B cell (primary cell): Measurements from ENCODE around the gene GDF2. TPM values are rescaled to one million over a fixed set of nuclear protein-coding genes. Genes with fewer than 3 reads are reported as not detected.

ENCODE experiments used
- ATAC-seq: fragments of 200-7000 bp; cut with Tn5 transposase; one replicate; pipeline ENCODE4 v1.10.0; 2021; ENCODE audit warnings: low read depth, mild to moderate bottlenecking, moderate number of reproducible peaks, moderate library complexity
- CTCF ChIA-PET: fragments of 350-600 bp; sonication (Branson Sonifier 250); formaldehyde crosslinking; loops from one replicate; lab custom pipeline; 2021; ENCODE audit warnings: antibody characterized with exemption, inconsistent platforms; lab: Charles Lee
- POLR2A ChIA-PET: fragments of 350-600 bp; sonication (Branson Sonifier 250); formaldehyde crosslinking; loops from one replicate; lab custom pipeline; 2021; ENCODE audit warnings: antibody characterized with exemption; lab: Charles Lee
- DNase-seq: peaks from one replicate; pipeline ENCODE4 v3.0.0; 2013
- H2AFZ ChIP-seq: 2 replicates; pipeline ENCODE4 v1.6.1; 2012; ENCODE audit warnings: mild to moderate bottlenecking, low read depth, low read length; ENCODE audit not compliant: insufficient read depth, poor library complexity, severe bottlenecking
- H3K27ac ChIP-seq, 2 donors: 1 replicate in 1 of 2; 2 replicates in 1 of 2; pipeline ENCODE4 v1.5.1; 2012 to 2013; ENCODE audit warnings: low read length in 2 of 2, mild to moderate bottlenecking in 2 of 2, moderate library complexity in 1 of 2
- H3K27me3 ChIP-seq, 4 experiments: fragments of 200-600 bp in 1 of 4; sonication (generic) in 1 of 4; replicated peaks in 1 of 4; 1 replicate in 2 of 4; 2 replicates in 2 of 4; pipeline versions ENCODE4 v1.6.1 to v1.7.0; 2013 to 2016; ENCODE audit warnings: low read length in 3 of 4, mild to moderate bottlenecking in 2 of 4, mixed read lengths in 1 of 4, moderate library complexity in 1 of 4; ENCODE audit not compliant: insufficient read depth in 4 of 4, control insufficient read depth in 3 of 4; ENCODE audit errors: control extremely low read depth in 1 of 4
- H3K36me3 ChIP-seq, 2 experiments: replicated peaks in 1 of 2; 1 replicate in 1 of 2; 2 replicates in 1 of 2; pipeline versions ENCODE4 v1.6.1 to v1.7.1; 2013; ENCODE audit warnings: low read length in 1 of 2; ENCODE audit not compliant: insufficient read depth in 2 of 2, control insufficient read depth in 1 of 2; ENCODE audit errors: control extremely low read depth in 1 of 2, extremely low read depth in 1 of 2
- H3K4me1 ChIP-seq, 2 donors: fragments of 200-600 bp in 1 of 2; sonication (generic) in 1 of 2; 1 replicate in 1 of 2; 2 replicates in 1 of 2; pipeline versions ENCODE4 v1.5.1 to v1.6.1; 2013 to 2017; ENCODE audit warnings: low read length in 2 of 2; ENCODE audit not compliant: control insufficient read depth in 2 of 2, insufficient read depth in 2 of 2
- H3K4me2 ChIP-seq: replicated peaks from 2 replicates; pipeline ENCODE3; 2012; ENCODE audit warnings: mild to moderate bottlenecking, low read depth, low read length; ENCODE audit not compliant: poor library complexity, severe bottlenecking
- H3K4me3 ChIP-seq, 5 experiments: fragments of 200-600 bp in 1 of 5; sonication (generic) in 1 of 5; 1 replicate in 3 of 5; 2 replicates in 2 of 5; pipeline versions ENCODE4 v1.5.1 to v1.7.0; 2011 to 2016; ENCODE audit warnings: low read length in 4 of 5, mild to moderate bottlenecking in 4 of 5, low read depth in 2 of 5, control low read depth in 1 of 5, moderate library complexity in 1 of 5; ENCODE audit not compliant: insufficient read depth in 1 of 5; ENCODE audit errors: control extremely low read depth in 1 of 5, extremely low read depth in 1 of 5
- H3K79me2 ChIP-seq: fragments of 200-600 bp; sonication (generic); one replicate; pipeline ENCODE4 v1.6.0; 2016; ENCODE audit warnings: low read length; ENCODE audit not compliant: control insufficient read depth, insufficient read depth
- H3K9ac ChIP-seq: fragments of 200-600 bp; sonication (generic); 2 replicates; pipeline ENCODE4 v1.6.1; 2017; ENCODE audit warnings: mild to moderate bottlenecking, low read length, moderate library complexity
- H3K9me3 ChIP-seq, 3 donors: one replicate each; pipeline versions ENCODE4 v1.6.1 to v1.7.1; 2013; ENCODE audit warnings: low read length in 2 of 3; ENCODE audit not compliant: control insufficient read depth in 2 of 3, insufficient read depth in 1 of 3; ENCODE audit errors: control extremely low read depth in 1 of 3
- H4K20me1 ChIP-seq: 2 replicates; pipeline ENCODE4 v1.6.0; 2012; ENCODE audit warnings: mild to moderate bottlenecking, low read length; ENCODE audit not compliant: insufficient read depth, control insufficient read depth, poor library complexity, severe bottlenecking
- H3K27ac Mint-ChIP-seq: one replicate; pipeline ENCODE4 v1.8.0; 2021; ENCODE audit warnings: mixed read lengths
- H3K27me3 Mint-ChIP-seq: one replicate; pipeline ENCODE4 v1.8.0; 2021; ENCODE audit warnings: mixed read lengths
- H3K4me1 Mint-ChIP-seq: one replicate; pipeline ENCODE4 v1.8.0; 2021; ENCODE audit warnings: mixed read lengths
- H3K4me3 Mint-ChIP-seq: one replicate; pipeline ENCODE4 v1.8.0; 2021; ENCODE audit warnings: mixed read lengths
- H3K9me3 Mint-ChIP-seq: one replicate; pipeline ENCODE4 v1.8.0; 2022; ENCODE audit warnings: mixed read lengths; ENCODE audit not compliant: insufficient read depth
- CTCF ChIP-seq: fragments of 200-600 bp; IDR thresholded peaks from one replicate; pipeline ENCODE4 v1.8.0; 2022; ENCODE audit warnings: antibody characterized with exemption, mild to moderate bottlenecking
- EZH2 ChIP-seq: IDR thresholded peaks from 2 replicates; pipeline ENCODE4 v1.6.1; 2012; ENCODE audit warnings: borderline replicate concordance, low read depth, mild to moderate bottlenecking, moderate library complexity, low read length; ENCODE audit not compliant: insufficient read depth, poor library complexity, severe bottlenecking
- WGBS: methylation state at CpG from one replicate; pipeline ENCODE4 v1.1.5; 2013; ENCODE audit warnings: missing lambda C conversion rate; ENCODE audit not compliant: insufficient coverage; 5-methylcytosine and 5-hydroxymethylcytosine counted together
- intact Hi-C: fragments of 100-400 bp; cut with micrococcal nuclease; formaldehyde crosslinking; loops from one replicate; pipeline ENCODE4 v1.10.0; 2022
- polyA plus RNA-seq: library from polyadenylated mRNA; depleted of rRNA; stranded (reverse); fragments of >200 nt; gene quantifications from 2 replicates; pipeline ENCODE4 v1.2.3, GENCODE V29; 2012
- total RNA-seq, 2 donors: library from RNA; stranded (reverse); fragments of 120-200 nt in 1 of 2; gene quantifications; 1 replicate in 1 of 2; 2 replicates in 1 of 2; pipeline versions ENCODE4 v1.2.3 to v1.2.4, GENCODE V29; 2013 to 2022

GDF2 gene
- total and polyA plus RNA-seq, 2 donors (not counting 1 experiment from before 2014, with no cell fraction given), result not detected

GRCh38 chr10:47294057-47294456 lies 28.2 kb upstream of the GDF2 start:
- H3K9me3 ChIP-seq, result no peaks in the 10 kb centered on the region
- H3K4me1 ChIP-seq, result no peaks in the 10 kb centered on the region
- H4K20me1 ChIP-seq, result no peaks in the 10 kb centered on the region
- H3K36me3 ChIP-seq, result no peaks in the 10 kb centered on the region
- ChIA-PET POLR2A (no interaction called here), CTCF (no interaction called here)
- peaks cover 0 to 7% (median 2%) of the 10 kb centered on the region in 4 experiments for H3K27me3 ChIP-seq
- H3K27ac ChIP-seq, result no peak overlapping the region
- no peaks in the 10 kb centered on the region for H3K79me2 ChIP-seq
- Mint-ChIP-seq H3K27me3 (peaks cover 30% of the 10 kb centered on the region), H3K4me1 (no peaks in the 10 kb centered on the region), H3K9me3 (no peaks in the 10 kb centered on the region), H3K4me3 (no peak overlapping the region), H3K27ac (no peak overlapping the region)
- no peak for TF ChIP-seq CTCF
- no peak for TF ChIP-seq EZH2
- no peak overlapping the region for H3K4me3 ChIP-seq
- H3K9ac ChIP-seq, result no peak overlapping the region
- WGBS, result 96% methylated on average over 6 of the region's 9 CpGs
- intact Hi-C loops, result no loop called here
- H2AFZ ChIP-seq, result no peak overlapping the region
- DNase-seq (no peak), ATAC-seq (no peak)
- no peak overlapping the region for H3K4me2 ChIP-seq

- Mint-ChIP-seq H3K27me3 (peaks cover 34% of the 10 kb centered on the region), H3K4me3 (no peak overlapping the region), H3K9me3 (no peaks in the 10 kb centered on the region), H3K4me1 (no peaks in the 10 kb centered on the region), H3K27ac (no peak overlapping the region)
- ChIA-PET POLR2A (no interaction called here), CTCF (no interaction called here)
- intact Hi-C loops, result no loop called here
- no peaks in the 10 kb centered on the region for H4K20me1 ChIP-seq
- H3K36me3 ChIP-seq, result no peaks in the 10 kb centered on the region
- TF ChIP-seq EZH2 (no peak), CTCF (no peak)
- H2AFZ ChIP-seq, result no peak overlapping the region
- no peak overlapping the region for H3K4me2 ChIP-seq
- H3K9me3 ChIP-seq, result no peaks in the 10 kb centered on the region
- WGBS, result 83% methylated on average over 1 of the region's 5 CpGs
- no peak overlapping the region for H3K4me3 ChIP-seq
- H3K79me2 ChIP-seq, result no peaks in the 10 kb centered on the region
- H3K27me3 ChIP-seq, result peaks cover 0 to 9% (median 3%) of the 10 kb centered on the region in 4 experiments
- DNase-seq (no peak), ATAC-seq (no peak)
- no peak overlapping the region for H3K9ac ChIP-seq
- H3K4me1 ChIP-seq, result no peaks in the 10 kb centered on the region
- no peak overlapping the region for H3K27ac ChIP-seq
Measured at GRCh38 chr10:47294501-47294900, 27.8 kb upstream of the GDF2 start.
